Measurements from ENCODE around the gene TMEM178B. TPM values are rescaled to one million over a fixed set of nuclear protein-coding genes. Genes with fewer than 3 reads are reported as not detected.

Gene TMEM178B
- polyA plus RNA-seq, 3 donors, result 0.11 to 0.43 (median 0.18) TPM

- WGBS, 3 donors, result 72 to 83% (median 82%) methylated on average over 14 of the region's 14 CpGs
- no peak overlapping the region for H3K27ac ChIP-seq (ENCODE audit: low read depth, low read length)
Measured at GRCh38 chr7:141200191-141201108, 126.6 kb downstream of the TMEM178B start.

GRCh38 chr7:141201145-141201885, 127.5 kb downstream of the TMEM178B start:
- WGBS, 3 donors, result 65 to 81% (median 76%) methylated on average over 11 of the region's 11 CpGs

GRCh38 chr7:141202535-141202934, 128.7 kb downstream of the TMEM178B start:
- H3K27ac ChIP-seq (ENCODE audit: low read depth, low read length), result no peak overlapping the region
- 48 to 55% (median 54%) methylated on average over 4 of the region's 4 CpGs for WGBS, 3 donors

More at GRCh38 chr7:141201145-141201885, 127.5 kb downstream of the TMEM178B start:
- no peak overlapping the region for H3K27ac ChIP-seq (ENCODE audit: low read depth, low read length)

GRCh38 chr7:141203177-141203576, 129.3 kb downstream of the TMEM178B start:
- H3K27ac ChIP-seq (ENCODE audit: low read depth, low read length), result no peak overlapping the region
- WGBS, 3 donors, result 77 to 92% (median 86%) methylated on average over 6 of the region's 6 CpGs

- no peak overlapping the region for H3K27ac ChIP-seq (ENCODE audit: low read depth, low read length)
- 43 to 49% (median 47%) methylated on average over 4 of the region's 4 CpGs for WGBS, 3 donors
Measured at GRCh38 chr7:141203586-141203985, 129.7 kb downstream of the TMEM178B start.

GRCh38 chr7:141207661-141208060, 133.8 kb downstream of the TMEM178B start:
- WGBS, 3 donors, result 91 to 94% (median 91%) methylated on average over 3 of the region's 3 CpGs

GRCh38 chr7:141208539-141208938, 134.7 kb downstream of the TMEM178B start:
- WGBS, 3 donors, result 65 to 73% (median 70%) methylated on average over 3 of the region's 3 CpGs
- H3K27ac ChIP-seq (ENCODE audit: low read depth, low read length), result no peak overlapping the region

More at GRCh38 chr7:141207661-141208060, 133.8 kb downstream of the TMEM178B start:
- no peak overlapping the region for H3K27ac ChIP-seq (ENCODE audit: low read depth, low read length)

- WGBS, 3 donors, result 46 to 78% (median 76%) methylated on average over 3 of the region's 3 CpGs
Measured at GRCh38 chr7:141209454-141209853, 135.6 kb downstream of the TMEM178B start.

GRCh38 chr7:141210862-141211261, 137.0 kb downstream of the TMEM178B start:
- no peak overlapping the region for H3K27ac ChIP-seq (ENCODE audit: low read depth, low read length)
- 49 to 60% (median 53%) methylated on average over 2 of the region's 2 CpGs for WGBS, 3 donors

More at GRCh38 chr7:141209454-141209853, 135.6 kb downstream of the TMEM178B start:
- H3K27ac ChIP-seq (ENCODE audit: low read depth, low read length), result no peak overlapping the region

GRCh38 chr7:141213226-141213625, 139.4 kb downstream of the TMEM178B start:
- 69 to 89% (median 80%) methylated on average over 2 of the region's 2 CpGs for WGBS, 3 donors

GRCh38 chr7:141217938-141218337, 144.1 kb downstream of the TMEM178B start:
- no peak overlapping the region for H3K27ac ChIP-seq (ENCODE audit: low read depth, low read length)
- whole genome bisulfite sequencing, 3 donors, result 67 to 78% (median 75%) methylated on average over 7 of the region's 7 CpGs

More at GRCh38 chr7:141213226-141213625, 139.4 kb downstream of the TMEM178B start:
- H3K27ac ChIP-seq (ENCODE audit: low read depth, low read length), result no peak overlapping the region

GRCh38 chr7:141218941-141219340, 145.1 kb downstream of the TMEM178B start:
- WGBS, 3 donors, result 52 to 59% (median 57%) methylated on average over 6 of the region's 6 CpGs
- no peak overlapping the region for H3K27ac ChIP-seq (ENCODE audit: low read depth, low read length)

- no peak overlapping the region for H3K27ac ChIP-seq (ENCODE audit: low read depth, low read length)
- WGBS, 3 donors, result 72 to 78% (median 77%) methylated on average over 8 of the region's 8 CpGs
Measured at GRCh38 chr7:141220263-141220880, 146.5 kb downstream of the TMEM178B start.

GRCh38 chr7:141221007-141221612, 147.2 kb downstream of the TMEM178B start:
- WGBS, 3 donors, result 31 to 34% (median 31%) methylated on average over 2 of the region's 2 CpGs

GRCh38 chr7:141225916-141226618, 152.2 kb downstream of the TMEM178B start:
- no peak overlapping the region for H3K27ac ChIP-seq (ENCODE audit: low read depth, low read length)
- 68 to 84% (median 80%) methylated on average over 8 of the region's 8 CpGs for WGBS, 3 donors

More at GRCh38 chr7:141221007-141221612, 147.2 kb downstream of the TMEM178B start:
- no peak overlapping the region for H3K27ac ChIP-seq (ENCODE audit: low read depth, low read length)

- H3K27ac ChIP-seq (ENCODE audit: low read depth, low read length), result no peak overlapping the region
- 62 to 81% (median 62%) methylated on average over 4 of the region's 4 CpGs for WGBS, 3 donors
Measured at GRCh38 chr7:141227454-141227853, 153.6 kb downstream of the TMEM178B start.

GRCh38 chr7:141228482-141228881, 154.6 kb downstream of the TMEM178B start:
- H3K27ac ChIP-seq (ENCODE audit: low read depth, low read length), result no peak overlapping the region
- WGBS, 3 donors, result 69 to 88% (median 88%) methylated on average over 5 of the region's 5 CpGs

All from adipose tissue (tissue), 3 donors.